B cell (primary cell): Measurements from ENCODE around the gene DLG1. TPM values are rescaled to one million over a fixed set of nuclear protein-coding genes. Genes with fewer than 3 reads are reported as not detected.

Source experiments
- ATAC-seq: fragments of 200-7000 bp; cut with Tn5 transposase; one replicate; pipeline ENCODE4 v1.10.0; 2021; ENCODE audit warnings: low read depth, mild to moderate bottlenecking, moderate number of reproducible peaks, moderate library complexity
- CTCF ChIA-PET: fragments of 350-600 bp; sonication (Branson Sonifier 250); formaldehyde crosslinking; loops from one replicate; lab custom pipeline; 2021; ENCODE audit warnings: antibody characterized with exemption, inconsistent platforms; lab: Charles Lee
- POLR2A ChIA-PET: fragments of 350-600 bp; sonication (Branson Sonifier 250); formaldehyde crosslinking; loops from one replicate; lab custom pipeline; 2021; ENCODE audit warnings: antibody characterized with exemption; lab: Charles Lee
- DNase-seq: peaks from one replicate; pipeline ENCODE4 v3.0.0; 2013
- H2AFZ ChIP-seq: 2 replicates; pipeline ENCODE4 v1.6.1; 2012; ENCODE audit warnings: mild to moderate bottlenecking, low read depth, low read length; ENCODE audit not compliant: insufficient read depth, poor library complexity, severe bottlenecking
- H3K27ac ChIP-seq, 2 donors: 1 replicate in 1 of 2; 2 replicates in 1 of 2; pipeline ENCODE4 v1.5.1; 2012 to 2013; ENCODE audit warnings: low read length in 2 of 2, mild to moderate bottlenecking in 2 of 2, moderate library complexity in 1 of 2
- H3K27me3 ChIP-seq, 4 experiments: fragments of 200-600 bp in 1 of 4; sonication (generic) in 1 of 4; replicated peaks in 1 of 4; 1 replicate in 2 of 4; 2 replicates in 2 of 4; pipeline versions ENCODE4 v1.6.1 to v1.7.0; 2013 to 2016; ENCODE audit warnings: low read length in 3 of 4, mild to moderate bottlenecking in 2 of 4, mixed read lengths in 1 of 4, moderate library complexity in 1 of 4; ENCODE audit not compliant: insufficient read depth in 4 of 4, control insufficient read depth in 3 of 4; ENCODE audit errors: control extremely low read depth in 1 of 4
- H3K36me3 ChIP-seq, 2 experiments: replicated peaks in 1 of 2; 1 replicate in 1 of 2; 2 replicates in 1 of 2; pipeline versions ENCODE4 v1.6.1 to v1.7.1; 2013; ENCODE audit warnings: low read length in 1 of 2; ENCODE audit not compliant: insufficient read depth in 2 of 2, control insufficient read depth in 1 of 2; ENCODE audit errors: control extremely low read depth in 1 of 2, extremely low read depth in 1 of 2
- H3K4me1 ChIP-seq, 2 donors: fragments of 200-600 bp in 1 of 2; sonication (generic) in 1 of 2; 1 replicate in 1 of 2; 2 replicates in 1 of 2; pipeline versions ENCODE4 v1.5.1 to v1.6.1; 2013 to 2017; ENCODE audit warnings: low read length in 2 of 2; ENCODE audit not compliant: control insufficient read depth in 2 of 2, insufficient read depth in 2 of 2
- H3K4me2 ChIP-seq: replicated peaks from 2 replicates; pipeline ENCODE3; 2012; ENCODE audit warnings: mild to moderate bottlenecking, low read depth, low read length; ENCODE audit not compliant: poor library complexity, severe bottlenecking
- H3K4me3 ChIP-seq, 5 experiments: fragments of 200-600 bp in 1 of 5; sonication (generic) in 1 of 5; 1 replicate in 3 of 5; 2 replicates in 2 of 5; pipeline versions ENCODE4 v1.5.1 to v1.7.0; 2011 to 2016; ENCODE audit warnings: low read length in 4 of 5, mild to moderate bottlenecking in 4 of 5, low read depth in 2 of 5, control low read depth in 1 of 5, moderate library complexity in 1 of 5; ENCODE audit not compliant: insufficient read depth in 1 of 5; ENCODE audit errors: control extremely low read depth in 1 of 5, extremely low read depth in 1 of 5
- H3K79me2 ChIP-seq: fragments of 200-600 bp; sonication (generic); one replicate; pipeline ENCODE4 v1.6.0; 2016; ENCODE audit warnings: low read length; ENCODE audit not compliant: control insufficient read depth, insufficient read depth
- H3K9ac ChIP-seq: fragments of 200-600 bp; sonication (generic); 2 replicates; pipeline ENCODE4 v1.6.1; 2017; ENCODE audit warnings: mild to moderate bottlenecking, low read length, moderate library complexity
- H3K9me3 ChIP-seq, 3 donors: one replicate each; pipeline versions ENCODE4 v1.6.1 to v1.7.1; 2013; ENCODE audit warnings: low read length in 2 of 3; ENCODE audit not compliant: control insufficient read depth in 2 of 3, insufficient read depth in 1 of 3; ENCODE audit errors: control extremely low read depth in 1 of 3
- H4K20me1 ChIP-seq: 2 replicates; pipeline ENCODE4 v1.6.0; 2012; ENCODE audit warnings: mild to moderate bottlenecking, low read length; ENCODE audit not compliant: insufficient read depth, control insufficient read depth, poor library complexity, severe bottlenecking
- H3K27ac Mint-ChIP-seq: one replicate; pipeline ENCODE4 v1.8.0; 2021; ENCODE audit warnings: mixed read lengths
- H3K27me3 Mint-ChIP-seq: one replicate; pipeline ENCODE4 v1.8.0; 2021; ENCODE audit warnings: mixed read lengths
- H3K4me1 Mint-ChIP-seq: one replicate; pipeline ENCODE4 v1.8.0; 2021; ENCODE audit warnings: mixed read lengths
- H3K4me3 Mint-ChIP-seq: one replicate; pipeline ENCODE4 v1.8.0; 2021; ENCODE audit warnings: mixed read lengths
- H3K9me3 Mint-ChIP-seq: one replicate; pipeline ENCODE4 v1.8.0; 2022; ENCODE audit warnings: mixed read lengths; ENCODE audit not compliant: insufficient read depth
- CTCF ChIP-seq: fragments of 200-600 bp; IDR thresholded peaks from one replicate; pipeline ENCODE4 v1.8.0; 2022; ENCODE audit warnings: antibody characterized with exemption, mild to moderate bottlenecking
- EZH2 ChIP-seq: IDR thresholded peaks from 2 replicates; pipeline ENCODE4 v1.6.1; 2012; ENCODE audit warnings: borderline replicate concordance, low read depth, mild to moderate bottlenecking, moderate library complexity, low read length; ENCODE audit not compliant: insufficient read depth, poor library complexity, severe bottlenecking
- WGBS: methylation state at CpG from one replicate; pipeline ENCODE4 v1.1.5; 2013; ENCODE audit warnings: missing lambda C conversion rate; ENCODE audit not compliant: insufficient coverage; 5-methylcytosine and 5-hydroxymethylcytosine counted together
- intact Hi-C: fragments of 100-400 bp; cut with micrococcal nuclease; formaldehyde crosslinking; loops from one replicate; pipeline ENCODE4 v1.10.0; 2022
- polyA plus RNA-seq: library from polyadenylated mRNA; depleted of rRNA; stranded (reverse); fragments of >200 nt; gene quantifications from 2 replicates; pipeline ENCODE4 v1.2.3, GENCODE V29; 2012
- total RNA-seq, 2 donors: library from RNA; stranded (reverse); fragments of 120-200 nt in 1 of 2; gene quantifications; 1 replicate in 1 of 2; 2 replicates in 1 of 2; pipeline versions ENCODE4 v1.2.3 to v1.2.4, GENCODE V29; 2013 to 2022

The DLG1 gene
- total and polyA plus RNA-seq, 2 donors (not counting 1 experiment from before 2014, with no cell fraction given) = 23.4 to 114 TPM

- H3K27ac ChIP-seq = no peak overlapping the region
- no peak overlapping the region for H3K4me3 Mint-ChIP-seq
- peaks cover 22% of the 10 kb centered on the region for H4K20me1 ChIP-seq
- no peak overlapping the region for H3K4me3 ChIP-seq
- no peaks in the 10 kb centered on the region for H3K4me1 ChIP-seq
- no CpG with 5 or more reads among the region's 2 CpGs for WGBS
- no peaks in the 10 kb centered on the region for H3K9me3 ChIP-seq
- ATAC-seq (no peak), DNase-seq (no peak)
- no peak overlapping the region for H2AFZ ChIP-seq
- TF ChIP-seq CTCF (no peak), EZH2 (no peak)
- CTCF ChIA-PET = no interaction called here
- no peaks in the 10 kb centered on the region for H3K27me3 ChIP-seq
- H3K4me1 Mint-ChIP-seq = peaks cover 29% of the 10 kb centered on the region
- no peaks in the 10 kb centered on the region for H3K27me3 Mint-ChIP-seq
- intact Hi-C loops = no loop called here
- H3K36me3 ChIP-seq = no peaks in the 10 kb centered on the region
- no peak overlapping the region for H3K4me2 ChIP-seq
- POLR2A ChIA-PET = interaction anchor here (0.6 kb wide), 1 partner anchor 256 kb away, joined by 3 read pairs; no protein-coding TSS in a partner anchor
- no peaks in the 10 kb centered on the region for H3K9me3 Mint-ChIP-seq
- H3K27ac Mint-ChIP-seq = no peak overlapping the region
- H3K9ac ChIP-seq = no peak overlapping the region
- H3K79me2 ChIP-seq = peaks cover 67% of the 10 kb centered on the region
Observed at GRCh38 chr3:197227780-197228574, 70.4 kb downstream of the DLG1 start.

GRCh38 chr3:197226179-197226578 lies 72.2 kb downstream of the DLG1 start:
- peaks cover 56% of the 10 kb centered on the region for H3K79me2 ChIP-seq
- no peak for TF ChIP-seq EZH2
- TF ChIP-seq CTCF = no peak
- no CpG with 5 or more reads among the region's 3 CpGs for WGBS
- peaks cover 19% of the 10 kb centered on the region for H4K20me1 ChIP-seq
- peaks cover 29% of the 10 kb centered on the region for H3K4me1 Mint-ChIP-seq
- no peak overlapping the region for H3K9ac ChIP-seq
- ChIA-PET CTCF (interaction anchor here (0.7 to 2.5 kb wide), 2 partner anchors 8 to 284 kb away, joined by 3 to 12 read pairs; no protein-coding TSS in a partner anchor), POLR2A (no interaction called here)
- no peaks in the 10 kb centered on the region for H3K4me1 ChIP-seq
- no peaks in the 10 kb centered on the region for H3K9me3 Mint-ChIP-seq
- no peaks in the 10 kb centered on the region for H3K36me3 ChIP-seq
- no peaks in the 10 kb centered on the region for H3K9me3 ChIP-seq
- H3K27me3 ChIP-seq = no peaks in the 10 kb centered on the region
- H3K4me2 ChIP-seq = no peak overlapping the region
- H3K4me3 ChIP-seq = no peak overlapping the region
- no peak for ATAC-seq
- no peak overlapping the region for H3K27ac ChIP-seq
- H3K27me3 Mint-ChIP-seq = no peaks in the 10 kb centered on the region
- intact Hi-C loops = no loop called here
- no peak overlapping the region for H3K27ac Mint-ChIP-seq
- H2AFZ ChIP-seq = no peak overlapping the region
- no peak for DNase-seq
- H3K4me3 Mint-ChIP-seq = no peak overlapping the region
